Left forelimb (tissue), 1 donor: ENCODE results near the gene MID1.

ENCODE experiments used
- DNase-seq: peaks from one replicate; pipeline ENCODE4 v3.0.0-alpha.2; 2018; ENCODE audit warnings: low spot score

The MID1 gene

GRCh38 chrX:10429908-10430307 lies 190.5 kb downstream of the MID1 start:
- no peak for DNase-seq

GRCh38 chrX:10427249-10427648 lies 193.1 kb downstream of the MID1 start:
- no peak for DNase-seq

DNA sequence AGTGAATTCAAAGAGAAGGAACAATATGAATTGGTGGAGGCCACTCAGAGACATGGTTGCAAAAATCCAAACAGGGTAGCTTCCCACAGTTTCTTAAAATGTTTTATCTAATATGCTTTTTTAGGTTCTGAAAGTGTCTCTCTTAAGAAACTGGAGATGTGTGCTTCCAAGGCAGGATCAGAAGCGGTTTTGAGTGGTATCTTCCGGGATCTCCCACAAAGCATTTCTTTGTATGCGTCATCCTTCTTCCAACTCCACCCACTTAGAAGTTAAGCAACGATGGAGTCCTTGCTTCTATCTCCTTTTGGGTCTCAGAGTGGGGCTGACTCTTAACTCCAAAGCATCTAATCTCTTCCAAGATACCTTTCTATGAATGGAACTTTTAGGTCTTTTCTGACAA lies 196.7 kb downstream of the MID1 start:
- DNase-seq: no peak

- DNase-seq: no peak
These were observed 200.3 kb downstream of the MID1 start for GRCh38 chrX:10420134-10420533.

GRCh38 chrX:10416424-10416823 lies 204.0 kb downstream of the MID1 start:
- DNase-seq: no peak

DNA sequence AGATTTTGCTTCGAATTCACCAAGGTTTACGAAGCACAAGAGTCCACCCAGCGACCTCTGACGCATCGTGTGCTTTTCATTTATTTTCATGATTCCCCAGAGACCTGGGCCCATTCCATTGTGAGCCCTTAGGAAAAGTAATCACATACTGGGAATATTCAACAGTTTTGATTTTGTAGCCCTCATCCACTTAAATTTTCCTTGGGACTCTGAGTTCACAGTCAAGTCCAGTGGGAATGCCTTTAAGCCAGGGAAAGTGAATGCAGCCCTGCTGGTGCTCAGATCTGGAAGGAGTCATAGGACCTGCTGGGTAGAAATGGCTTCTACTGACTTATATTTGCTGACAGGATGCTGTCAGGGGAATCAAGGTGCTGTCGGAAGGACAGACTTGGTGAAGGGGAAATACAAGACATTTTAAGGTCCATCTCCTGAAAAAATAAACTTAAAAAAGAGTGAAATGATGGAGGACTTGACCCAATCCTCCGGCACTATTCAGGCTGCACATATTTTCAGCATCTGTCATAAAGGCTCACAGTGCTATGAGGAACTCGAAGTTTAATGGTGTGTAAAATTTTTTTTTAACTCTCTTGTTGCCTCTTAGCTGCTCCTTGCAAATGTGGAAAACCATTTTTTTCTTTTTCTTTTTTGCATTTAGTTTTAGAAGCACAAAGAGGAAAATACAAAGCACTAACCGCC lies 204.9 kb downstream of the MID1 start:
- DNase-seq: no peak

- DNase-seq: no peak
These were observed 205.5 kb downstream of the MID1 start for GRCh38 chrX:10414862-10415261.

- DNase-seq: no peak
These were observed 206.1 kb downstream of the MID1 start for GRCh38 chrX:10414156-10414824.

DNA sequence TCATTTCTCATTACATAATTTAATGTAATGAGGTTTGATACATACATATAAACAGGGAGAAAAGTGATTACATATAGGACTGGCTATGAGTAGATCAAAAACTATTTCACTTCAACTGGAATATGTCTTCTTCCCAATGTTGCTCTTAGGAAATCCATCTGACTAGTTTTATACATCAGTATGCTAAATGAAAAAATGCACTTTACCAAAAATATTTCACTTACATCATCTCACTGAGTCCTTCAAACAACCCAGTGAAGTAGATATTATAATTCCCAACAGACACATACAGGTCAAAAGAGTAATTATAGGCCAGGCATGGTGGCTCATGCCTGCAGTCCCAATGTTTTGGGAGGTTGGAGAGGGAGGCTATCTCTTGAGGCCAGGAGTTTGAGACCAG lies 215.9 kb downstream of the MID1 start:
- DNase-seq: no peak

- no peak for DNase-seq
These were observed 219.1 kb downstream of the MID1 start for GRCh38 chrX:10401239-10401638.

DNA sequence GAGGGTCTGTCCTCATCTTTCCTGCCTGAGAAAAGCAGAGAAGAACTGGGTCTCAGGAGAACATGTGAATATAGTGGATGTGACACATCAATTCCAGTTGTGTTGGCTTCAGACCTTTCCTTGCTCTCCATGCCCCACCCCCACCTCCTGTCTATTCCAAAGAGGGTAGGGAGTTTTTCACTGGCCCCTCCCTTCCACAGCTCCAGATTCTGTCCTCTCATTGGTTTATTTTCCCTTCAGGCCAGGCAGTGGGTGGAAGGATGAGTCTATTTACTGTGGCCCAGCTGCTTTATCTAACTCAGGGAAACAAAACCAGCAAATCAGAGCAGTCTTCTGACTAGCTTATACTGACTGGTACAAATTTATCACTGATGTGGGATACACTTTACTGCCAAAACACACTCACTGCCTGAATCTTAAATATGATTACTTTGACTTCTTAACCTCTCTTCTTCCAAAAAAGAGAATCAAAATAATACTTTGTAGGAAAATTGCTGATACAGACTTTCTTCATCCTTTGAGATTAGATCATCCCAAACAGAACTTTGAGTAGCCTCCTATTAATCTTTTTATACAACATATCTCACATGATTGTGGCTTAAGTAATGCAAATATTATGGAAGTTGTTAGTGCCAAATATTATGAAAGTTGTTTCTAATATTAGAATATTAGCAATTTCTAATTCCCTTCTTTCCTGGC lies 221.2 kb downstream of the MID1 start:
- DNase-seq: no peak

DNA sequence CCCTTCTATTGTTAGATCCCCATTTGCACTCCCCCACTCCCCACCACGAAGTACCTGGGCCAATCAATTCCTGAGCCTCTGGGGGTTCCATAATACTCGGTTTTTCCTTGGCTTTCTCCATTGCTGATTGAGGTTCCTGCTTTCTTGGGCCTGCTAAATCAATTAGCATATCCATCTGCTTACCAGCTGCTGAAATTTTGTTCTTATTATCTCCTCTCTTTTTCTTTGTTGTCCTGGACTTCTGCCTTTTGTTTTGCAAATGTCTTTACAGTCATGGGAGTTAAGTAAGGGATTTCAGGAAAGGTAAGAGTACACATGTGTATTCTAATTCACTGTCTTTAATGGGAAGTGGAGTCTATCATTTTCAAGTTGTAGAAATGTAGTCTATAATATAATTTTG lies 222.2 kb downstream of the MID1 start:
- no peak for DNase-seq

- DNase-seq: no peak
These were observed 223.0 kb downstream of the MID1 start for GRCh38 chrX:10397349-10397748.

DNA sequence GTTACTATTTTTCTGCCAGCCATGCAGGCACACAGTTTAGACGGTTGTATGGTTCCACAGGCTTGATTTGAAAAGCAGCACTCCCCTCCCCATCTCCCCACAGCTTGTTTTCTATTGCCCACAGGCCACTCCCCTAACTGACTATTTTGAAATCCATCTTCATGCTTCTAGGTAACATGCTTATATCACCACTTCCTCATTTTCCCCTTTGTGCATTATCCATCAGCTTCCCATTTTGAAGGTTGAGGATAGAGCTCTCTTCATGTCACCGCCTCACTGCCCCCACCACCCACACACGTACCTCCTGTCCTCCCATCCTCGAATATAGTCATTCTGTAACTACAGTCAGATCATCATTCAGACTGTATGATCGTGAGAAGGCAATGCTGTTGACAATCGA lies 224.7 kb downstream of the MID1 start:
- DNase-seq: no peak
